ENCODE measurements around the gene C5orf63. TPM values are rescaled to one million over a fixed set of nuclear protein-coding genes. Genes with fewer than 3 reads are reported as not detected.

C5orf63 gene
- total RNA-seq, 4 donors from 2014 or later: 1.8 to 6.5 (median 4.7) TPM

GRCh38 chr5:127074466-127074865, 1.2 kb upstream of the C5orf63 start:
- no peak for DNase-seq (ENCODE audit: low spot score)
- no peak for TF ChIP-seq CTCF (IDR thresholded peaks at IDR 0.05)
- ATAC-seq (ENCODE audit: low FRiP score): no peak

- no peak for ATAC-seq (ENCODE audit: low FRiP score)
- TF ChIP-seq CTCF (IDR thresholded peaks at IDR 0.05): no peak
- DNase-seq (ENCODE audit: low spot score): no peak
Observed at GRCh38 chr5:127070243-127070642, 3.1 kb downstream of the C5orf63 start.

- TF ChIP-seq CTCF (IDR thresholded peaks at IDR 0.05): no peak
- DNase-seq (ENCODE audit: low spot score) (no peak), ATAC-seq (ENCODE audit: low FRiP score) (no peak)
Observed at GRCh38 chr5:127068493-127069214, 4.6 kb downstream of the C5orf63 start.

- DNase-seq (ENCODE audit: low spot score) (no peak), ATAC-seq (ENCODE audit: low FRiP score) (no peak)
- no peak for TF ChIP-seq CTCF (IDR thresholded peaks at IDR 0.05)
Observed at GRCh38 chr5:127066721-127067120, 6.6 kb downstream of the C5orf63 start.

GRCh38 chr5:127064253-127064840, 9.0 kb downstream of the C5orf63 start:
- TF ChIP-seq CTCF (IDR thresholded peaks at IDR 0.05): no peak
- no peak for ATAC-seq (ENCODE audit: low FRiP score)

GRCh38 chr5:127063257-127063913, 9.9 kb downstream of the C5orf63 start:
- TF ChIP-seq CTCF (IDR thresholded peaks at IDR 0.05): no peak

More at GRCh38 chr5:127064253-127064840, 9.0 kb downstream of the C5orf63 start:
- DNase-seq (ENCODE audit: low spot score): no peak

More at GRCh38 chr5:127063257-127063913, 9.9 kb downstream of the C5orf63 start:
- ATAC-seq (ENCODE audit: low FRiP score) (no peak), DNase-seq (ENCODE audit: low spot score) (no peak)

Measured in omental fat pad (tissue), 4 donors.